ENCODE data around the gene ZNF507.

DNA sequence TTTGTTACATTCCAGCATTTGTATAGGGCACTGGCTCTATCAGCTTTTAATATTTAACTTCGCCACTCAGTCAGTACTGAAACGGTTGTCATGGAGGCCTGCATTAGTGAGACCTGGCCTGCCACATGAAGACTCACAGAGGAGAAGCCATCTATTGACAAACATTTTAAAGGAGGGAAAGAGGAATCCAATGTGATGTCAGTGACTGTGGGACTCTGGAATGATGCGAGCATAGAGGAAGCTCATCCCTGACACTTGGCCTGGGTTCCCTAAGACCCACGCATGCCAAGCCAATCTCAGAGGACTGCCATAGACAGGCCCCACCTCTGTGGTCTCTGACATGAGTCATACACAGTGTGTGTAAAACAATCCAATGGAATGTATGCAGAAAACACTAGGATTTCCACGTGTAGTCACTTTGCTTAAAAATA, 52.3 kb downstream of the ZNF507 start:
- no peak for TF ChIP-seq TAF1 (conservative IDR thresholded peaks at IDR 0.05)
- no peak for TF ChIP-seq CTCF (IDR thresholded peaks at IDR 0.05; ENCODE audit: low read depth, low read length, missing input control)
- no peak for TF ChIP-seq SP1 (IDR thresholded peaks at IDR 0.05)
- TF ChIP-seq MAX (IDR thresholded peaks at IDR 0.05), result no peak
- TF ChIP-seq, protein P1, sequence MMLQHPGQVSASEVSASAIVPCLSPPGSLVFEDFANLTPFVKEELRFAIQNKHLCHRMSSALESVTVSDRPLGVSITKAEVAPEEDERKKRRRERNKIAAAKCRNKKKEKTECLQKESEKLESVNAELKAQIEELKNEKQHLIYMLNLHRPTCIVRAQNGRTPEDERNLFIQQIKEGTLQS (IDR thresholded peaks at IDR 0.05), result no peak
- TF ChIP-seq EGR1 (IDR thresholded peaks at IDR 0.05; ENCODE audit: low read depth in 2 of 2), result no peak
- no peak for TF ChIP-seq YY1 (IDR thresholded peaks at IDR 0.05)
- no peak for TF ChIP-seq REST (IDR thresholded peaks at IDR 0.05)

Data from liver (tissue), 3 donors.